Activated naive CD8-positive, alpha-beta T cell (primary cell): ENCODE results near the gene DUT.

Source experiments
- H3K27ac Mint-ChIP-seq: one replicate; pipeline ENCODE4 v1.8.0; 2021; ENCODE audit warnings: mixed read lengths
- H3K27me3 Mint-ChIP-seq: one replicate; pipeline ENCODE4 v1.8.0; 2021; ENCODE audit warnings: mixed read lengths
- H3K36me3 Mint-ChIP-seq: one replicate; pipeline ENCODE4 v1.8.0; 2021; ENCODE audit warnings: mixed read lengths
- H3K4me1 Mint-ChIP-seq: one replicate; pipeline ENCODE4 v1.8.0; 2021; ENCODE audit warnings: low read depth, mixed read lengths
- H3K4me3 Mint-ChIP-seq: one replicate; pipeline ENCODE4 v1.8.0; 2021; ENCODE audit warnings: mild to moderate bottlenecking, mixed read lengths
- H3K9me3 Mint-ChIP-seq: one replicate; pipeline ENCODE4 v1.8.0; 2021; ENCODE audit warnings: low read depth, mixed read lengths

DUT gene

DNA sequence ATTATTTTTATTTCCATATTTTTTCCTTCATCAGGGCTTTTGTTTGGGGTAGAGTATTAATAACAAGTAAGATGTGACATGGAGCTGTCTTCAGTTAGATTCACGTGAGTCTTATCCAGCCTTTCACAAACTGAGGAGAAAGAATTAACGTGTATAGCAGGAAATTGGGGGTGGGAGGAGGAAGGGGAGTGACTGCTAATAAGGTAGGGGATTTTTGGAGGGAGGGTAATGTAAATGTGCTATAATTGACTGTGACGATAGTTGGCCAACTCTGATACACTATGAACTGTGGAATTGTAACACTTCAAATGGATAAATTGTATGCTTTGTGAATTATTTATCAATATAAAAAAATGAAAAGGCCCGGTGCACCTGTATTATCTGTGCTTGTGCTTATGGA, 8.9 kb downstream of the DUT start:
- no peaks in the 10 kb centered on the region for H3K9me3 Mint-ChIP-seq
- peaks cover 3% of the 10 kb centered on the region for H3K4me1 Mint-ChIP-seq
- H3K4me3 Mint-ChIP-seq: no peak overlapping the region
- peaks cover 5% of the 10 kb centered on the region for H3K36me3 Mint-ChIP-seq
- H3K27ac Mint-ChIP-seq: peak overlapping the region; percentile 50
- no peaks in the 10 kb centered on the region for H3K27me3 Mint-ChIP-seq

DNA sequence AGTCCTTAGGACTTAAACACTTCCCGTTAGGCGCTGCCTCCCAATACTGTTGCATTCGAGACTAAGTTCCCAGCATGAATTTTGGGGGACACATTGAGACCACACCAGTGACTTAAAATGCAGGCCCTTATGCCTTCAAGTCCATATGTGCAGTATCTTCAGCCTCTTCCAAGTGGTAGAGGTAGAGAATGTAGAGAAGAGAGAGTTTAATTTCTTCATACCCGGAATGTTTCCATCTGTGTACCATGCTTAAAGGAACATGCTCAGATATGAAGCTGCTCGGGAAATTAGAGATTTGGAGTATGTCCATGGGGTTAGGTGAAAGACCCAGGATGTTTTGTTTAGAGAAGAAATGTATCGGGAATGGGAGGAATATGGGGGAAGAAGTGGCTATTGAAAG, 12.6 kb downstream of the DUT start:
- Mint-ChIP-seq H3K4me3 (no peak overlapping the region), H3K36me3 (peaks cover 2% of the 10 kb centered on the region), H3K27ac (no peak overlapping the region), H3K4me1 (no peaks in the 10 kb centered on the region), H3K27me3 (no peaks in the 10 kb centered on the region), H3K9me3 (no peaks in the 10 kb centered on the region)

DNA sequence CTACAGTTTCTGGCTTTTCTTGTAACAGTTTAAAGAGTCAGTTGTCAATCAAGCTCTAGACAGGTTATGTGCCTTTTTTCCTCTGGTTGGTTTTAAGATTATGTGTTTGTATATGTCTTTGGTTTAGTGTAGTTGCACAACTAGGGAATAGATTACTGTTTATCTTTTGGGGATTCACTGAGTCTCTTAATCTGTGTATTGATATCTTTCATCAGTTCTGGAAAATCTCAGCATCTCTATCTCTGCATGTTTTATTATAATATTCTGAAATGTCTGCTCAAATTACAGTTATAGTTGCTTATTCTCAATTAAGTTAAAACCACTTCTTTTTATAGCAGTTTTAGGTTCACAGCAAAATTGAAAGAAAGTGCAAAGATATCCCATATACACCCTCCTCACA, 14.3 kb downstream of the DUT start:
- Mint-ChIP-seq H3K9me3 (no peaks in the 10 kb centered on the region), H3K4me3 (no peak overlapping the region), H3K27me3 (no peaks in the 10 kb centered on the region), H3K27ac (no peak overlapping the region), H3K4me1 (no peaks in the 10 kb centered on the region), H3K36me3 (no peaks in the 10 kb centered on the region)

DNA sequence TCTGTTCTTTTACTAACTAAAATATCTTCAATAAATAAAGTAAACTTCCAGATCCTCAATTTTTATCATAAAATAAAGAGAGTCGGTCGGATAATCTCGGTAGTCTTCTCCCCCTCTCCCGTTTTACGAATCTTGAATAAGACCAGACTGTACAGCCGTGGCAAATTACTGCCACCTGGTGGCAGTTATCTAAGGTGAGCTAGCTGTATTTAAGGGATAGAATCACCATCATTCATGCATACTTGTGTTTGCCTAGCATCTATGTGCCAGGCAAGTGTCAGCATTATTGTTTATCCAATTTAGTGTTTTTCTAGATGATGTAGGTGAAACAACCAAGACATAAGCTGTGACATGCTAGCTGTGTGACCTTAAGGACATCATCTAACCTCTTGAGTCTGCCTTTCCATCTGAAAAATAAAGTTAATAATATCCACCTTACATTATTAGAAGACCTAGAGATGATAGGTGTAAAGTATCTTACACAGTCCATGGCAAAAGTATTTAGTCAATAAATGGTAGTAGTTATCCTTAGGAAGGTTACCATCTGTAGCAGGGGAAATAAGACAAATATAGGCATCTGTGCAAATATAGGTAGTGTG, 21.3 kb downstream of the DUT start:
- Mint-ChIP-seq H3K36me3 (no peaks in the 10 kb centered on the region), H3K4me3 (peak overlapping the region; percentile 38), H3K4me1 (peaks cover 2% of the 10 kb centered on the region), H3K27ac (no peak overlapping the region), H3K9me3 (no peaks in the 10 kb centered on the region), H3K27me3 (peaks cover 4% of the 10 kb centered on the region)

DNA sequence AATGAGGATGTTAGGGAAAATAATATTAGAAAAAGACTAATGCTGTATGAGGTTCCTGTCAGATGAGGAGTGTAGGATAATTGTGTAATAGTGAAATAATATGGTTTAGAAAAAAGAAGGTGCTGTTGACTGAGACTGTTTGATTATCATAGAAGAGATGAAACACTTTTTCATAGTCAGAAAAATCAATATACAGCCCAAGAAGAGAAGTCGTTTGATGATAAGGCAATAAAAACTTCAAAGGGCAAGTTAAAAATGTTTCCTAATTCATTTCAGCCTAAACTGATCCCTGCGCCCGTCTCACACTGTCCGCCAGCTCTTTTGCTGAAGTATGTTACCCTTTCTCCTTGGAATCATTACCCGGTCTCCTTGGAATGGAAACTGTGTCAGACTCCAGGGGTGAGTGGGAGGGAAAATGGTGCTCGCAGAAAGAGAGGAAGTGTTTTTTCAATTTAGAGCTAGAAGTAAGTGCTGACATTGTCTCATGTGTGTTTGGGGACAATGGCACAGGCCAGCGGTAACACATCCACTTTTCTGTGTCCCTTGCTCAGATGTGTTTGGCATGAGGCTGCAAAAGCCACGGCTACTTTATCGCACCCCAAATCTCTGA, 23.6 kb downstream of the DUT start:
- H3K27me3 Mint-ChIP-seq: peaks cover 4% of the 10 kb centered on the region
- no peak overlapping the region for H3K4me3 Mint-ChIP-seq
- no peak overlapping the region for H3K27ac Mint-ChIP-seq
- no peaks in the 10 kb centered on the region for H3K36me3 Mint-ChIP-seq
- peaks cover 6% of the 10 kb centered on the region for H3K4me1 Mint-ChIP-seq
- no peaks in the 10 kb centered on the region for H3K9me3 Mint-ChIP-seq

DNA sequence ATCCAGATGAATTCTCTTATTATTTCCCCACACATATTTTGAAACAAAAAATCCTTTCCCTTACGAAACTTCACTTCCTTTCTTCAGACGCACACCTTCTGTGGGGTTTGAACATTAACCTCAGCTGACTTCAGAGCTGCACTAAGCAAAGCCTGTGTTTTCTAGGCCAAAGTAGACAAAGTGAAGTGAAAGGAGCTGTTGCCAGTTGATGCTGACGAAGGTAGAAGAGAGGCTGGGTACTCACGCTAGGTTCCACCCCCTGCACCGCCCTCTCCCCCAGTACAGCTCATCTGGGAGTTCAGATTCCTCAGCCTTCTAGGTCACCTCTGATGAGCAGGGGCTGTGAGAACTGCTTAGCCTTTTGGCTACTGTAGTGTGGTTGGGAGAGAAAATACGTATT, 24.1 kb downstream of the DUT start:
- no peak overlapping the region for H3K27ac Mint-ChIP-seq
- peaks cover 6% of the 10 kb centered on the region for H3K4me1 Mint-ChIP-seq
- H3K27me3 Mint-ChIP-seq: peaks cover 4% of the 10 kb centered on the region
- no peaks in the 10 kb centered on the region for H3K36me3 Mint-ChIP-seq
- H3K4me3 Mint-ChIP-seq: no peak overlapping the region
- H3K9me3 Mint-ChIP-seq: no peaks in the 10 kb centered on the region

DNA sequence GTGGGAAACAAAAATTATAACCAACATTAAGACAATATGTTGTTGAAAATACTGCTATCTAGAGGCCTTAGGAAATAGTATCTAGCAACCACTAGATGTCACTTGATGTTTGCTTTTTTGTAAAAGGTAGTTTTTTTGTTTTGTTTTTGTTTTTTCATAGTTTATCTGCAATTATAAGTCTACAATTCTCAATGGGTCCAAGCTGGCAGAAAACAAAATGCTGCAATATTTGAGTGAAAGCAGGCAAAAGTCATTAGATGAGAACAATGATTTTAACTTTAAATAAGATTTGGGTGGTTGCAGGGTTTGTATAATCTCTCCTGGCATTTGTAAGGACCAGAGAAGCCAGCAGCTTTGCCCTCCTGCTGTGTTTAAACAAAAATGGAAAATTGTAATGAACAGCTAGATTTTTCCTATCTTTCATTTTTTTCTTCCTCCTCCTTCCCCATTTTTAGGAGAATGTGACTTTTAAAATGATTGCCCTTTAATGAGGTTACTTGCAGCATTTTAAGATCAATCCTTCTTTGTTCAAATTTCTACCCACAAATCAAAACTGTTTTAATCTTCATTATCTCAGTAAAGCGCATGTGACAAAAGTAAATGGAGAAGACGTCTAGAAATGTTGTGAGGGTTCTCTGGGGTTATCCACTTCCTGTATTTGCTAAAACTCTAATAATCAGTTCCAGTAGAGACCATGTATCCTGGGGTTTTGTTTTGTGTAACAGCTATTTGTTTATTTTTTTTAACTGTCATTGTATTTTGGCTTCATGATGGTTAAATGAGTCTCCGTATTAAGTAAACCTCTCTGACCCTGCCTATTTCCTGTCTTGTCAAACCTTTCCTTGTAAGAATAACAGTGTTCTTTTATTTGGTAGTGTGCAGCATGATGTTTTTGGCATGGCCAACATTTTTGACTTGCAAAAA, 27.3 kb downstream of the DUT start:
- Mint-ChIP-seq H3K36me3 (no peaks in the 10 kb centered on the region), H3K27ac (no peak overlapping the region), H3K9me3 (no peaks in the 10 kb centered on the region), H3K4me1 (peaks cover 4% of the 10 kb centered on the region), H3K27me3 (no peaks in the 10 kb centered on the region), H3K4me3 (no peak overlapping the region)

- Mint-ChIP-seq H3K36me3 (no peaks in the 10 kb centered on the region), H3K27me3 (peaks cover 1% of the 10 kb centered on the region), H3K4me3 (no peak overlapping the region), H3K27ac (no peak overlapping the region), H3K9me3 (no peaks in the 10 kb centered on the region), H3K4me1 (peaks cover 4% of the 10 kb centered on the region)
Observed at GRCh38 chr15:48360841-48361240, 29.6 kb downstream of the DUT start.

GRCh38 chr15:48361685-48362084, 30.5 kb downstream of the DUT start:
- peaks cover 4% of the 10 kb centered on the region for H3K4me1 Mint-ChIP-seq
- peaks cover 5% of the 10 kb centered on the region for H3K27me3 Mint-ChIP-seq
- H3K27ac Mint-ChIP-seq: no peak overlapping the region
- H3K4me3 Mint-ChIP-seq: no peak overlapping the region
- no peaks in the 10 kb centered on the region for H3K36me3 Mint-ChIP-seq
- H3K9me3 Mint-ChIP-seq: no peaks in the 10 kb centered on the region

DNA sequence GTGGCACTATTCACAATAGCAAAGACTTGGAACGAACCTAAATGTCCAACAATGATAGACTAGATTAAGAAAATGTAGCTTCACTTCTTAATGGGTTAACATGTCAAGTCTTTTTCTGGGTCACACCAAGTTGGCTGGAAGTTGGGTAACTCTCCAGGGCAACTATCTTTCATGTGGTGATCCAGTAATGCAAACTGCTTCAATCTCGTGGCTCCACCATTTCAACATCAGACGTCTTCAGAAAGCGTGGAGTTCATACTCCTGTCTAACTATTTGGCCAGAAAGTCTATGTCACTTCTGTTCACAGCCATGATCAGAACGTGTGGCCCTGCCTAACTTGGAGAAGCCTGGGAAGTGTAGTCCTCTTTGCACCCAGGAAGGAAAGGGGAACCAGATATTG, 32.2 kb downstream of the DUT start:
- peaks cover 4% of the 10 kb centered on the region for H3K4me1 Mint-ChIP-seq
- no peaks in the 10 kb centered on the region for H3K36me3 Mint-ChIP-seq
- H3K27me3 Mint-ChIP-seq: peaks cover 6% of the 10 kb centered on the region
- H3K9me3 Mint-ChIP-seq: no peaks in the 10 kb centered on the region
- H3K4me3 Mint-ChIP-seq: no peak overlapping the region
- no peak overlapping the region for H3K27ac Mint-ChIP-seq

DNA sequence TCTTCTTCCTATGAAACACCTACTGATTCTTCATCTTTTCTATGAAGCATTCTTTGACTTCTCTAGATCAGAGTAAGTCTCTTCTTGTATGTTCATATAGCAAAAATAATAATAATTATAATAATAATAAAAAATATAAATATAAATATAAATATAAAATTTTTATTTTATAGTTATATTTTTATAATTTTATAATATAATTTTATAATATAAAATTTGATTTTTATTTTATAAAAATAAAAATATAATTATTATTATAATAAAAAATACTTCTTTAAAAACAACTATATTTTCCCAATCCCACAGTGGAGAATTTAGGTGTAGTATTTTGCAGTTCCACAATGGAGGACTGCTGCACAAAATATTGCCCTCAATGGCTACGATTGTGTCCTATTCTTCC, 34.3 kb downstream of the DUT start:
- H3K9me3 Mint-ChIP-seq: no peaks in the 10 kb centered on the region
- H3K4me3 Mint-ChIP-seq: no peak overlapping the region
- peaks cover 6% of the 10 kb centered on the region for H3K27me3 Mint-ChIP-seq
- H3K36me3 Mint-ChIP-seq: no peaks in the 10 kb centered on the region
- no peak overlapping the region for H3K27ac Mint-ChIP-seq
- no peaks in the 10 kb centered on the region for H3K4me1 Mint-ChIP-seq

GRCh38 chr15:48366584-48367312, 35.5 kb downstream of the DUT start:
- no peaks in the 10 kb centered on the region for H3K9me3 Mint-ChIP-seq
- no peaks in the 10 kb centered on the region for H3K4me1 Mint-ChIP-seq
- no peaks in the 10 kb centered on the region for H3K36me3 Mint-ChIP-seq
- H3K4me3 Mint-ChIP-seq: no peak overlapping the region
- H3K27me3 Mint-ChIP-seq: peaks cover 6% of the 10 kb centered on the region
- no peak overlapping the region for H3K27ac Mint-ChIP-seq

DNA sequence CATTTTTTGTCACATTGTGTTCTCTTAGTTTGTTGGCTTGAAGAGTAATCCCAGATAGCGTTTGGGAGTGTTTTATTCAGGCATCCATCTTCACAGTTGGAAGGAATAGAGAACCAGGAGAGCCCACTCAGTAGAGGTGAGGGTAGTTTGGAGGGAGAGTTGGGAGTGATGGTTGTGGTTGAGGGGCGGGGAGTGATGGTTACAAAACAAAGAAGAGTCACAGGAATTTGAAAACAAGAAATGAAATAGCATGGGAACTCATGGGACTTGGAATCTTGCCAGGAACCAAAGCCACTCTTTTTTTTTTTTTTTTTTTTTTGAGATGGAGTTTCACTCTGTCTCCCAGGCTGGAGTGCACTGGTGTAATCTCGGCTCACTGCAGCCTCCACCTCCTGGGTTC, 36.3 kb downstream of the DUT start:
- Mint-ChIP-seq H3K27me3 (peaks cover 6% of the 10 kb centered on the region), H3K36me3 (no peaks in the 10 kb centered on the region), H3K9me3 (no peaks in the 10 kb centered on the region), H3K27ac (no peak overlapping the region), H3K4me3 (no peak overlapping the region), H3K4me1 (no peaks in the 10 kb centered on the region)

- no peaks in the 10 kb centered on the region for H3K9me3 Mint-ChIP-seq
- no peaks in the 10 kb centered on the region for H3K36me3 Mint-ChIP-seq
- H3K4me1 Mint-ChIP-seq: no peaks in the 10 kb centered on the region
- H3K4me3 Mint-ChIP-seq: no peak overlapping the region
- H3K27ac Mint-ChIP-seq: no peak overlapping the region
- peaks cover 12% of the 10 kb centered on the region for H3K27me3 Mint-ChIP-seq
Observed at GRCh38 chr15:48370460-48370859, 39.2 kb downstream of the DUT start.

- Mint-ChIP-seq H3K27ac (no peak overlapping the region), H3K9me3 (no peaks in the 10 kb centered on the region), H3K36me3 (no peaks in the 10 kb centered on the region), H3K4me3 (no peak overlapping the region), H3K4me1 (no peaks in the 10 kb centered on the region), H3K27me3 (peaks cover 11% of the 10 kb centered on the region)
Observed at GRCh38 chr15:48371550-48371949, 40.3 kb downstream of the DUT start.
